NCI-H526 treated with DMSO at 0.1 percent for 48 hours (cell line): ENCODE data around the gene FRMD6.
"Not testable (repeated sequence)": the region's sequence is repeated elsewhere in the genome, so short reads cannot be mapped to it uniquely, and the experiment has no call there.

Experiments used
- DNase-seq: peaks from one replicate; lab custom pipeline; 2025; lab: John Stamatoyannopoulos, UW

Gene FRMD6

DNA sequence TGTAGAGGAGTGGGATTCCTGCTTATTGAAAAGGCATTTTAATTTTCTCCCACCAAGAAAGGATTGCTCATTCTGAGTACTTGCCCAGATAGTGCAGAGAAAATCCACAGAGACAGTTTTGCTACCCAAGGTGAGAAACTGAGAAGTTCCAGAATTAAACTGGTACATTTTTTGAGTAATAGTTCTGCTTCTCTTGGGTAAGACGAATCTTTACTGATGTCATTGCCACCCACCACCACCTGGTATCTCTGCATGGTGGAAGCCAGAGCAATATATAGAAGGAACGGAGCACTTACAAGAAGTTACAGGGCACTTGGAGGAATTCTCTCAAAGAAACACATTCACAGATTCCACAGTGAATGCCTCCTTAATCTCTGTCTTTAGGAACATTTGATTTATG, 20.7 kb upstream of the FRMD6 start:
- DNase-seq, result no peak

DNA sequence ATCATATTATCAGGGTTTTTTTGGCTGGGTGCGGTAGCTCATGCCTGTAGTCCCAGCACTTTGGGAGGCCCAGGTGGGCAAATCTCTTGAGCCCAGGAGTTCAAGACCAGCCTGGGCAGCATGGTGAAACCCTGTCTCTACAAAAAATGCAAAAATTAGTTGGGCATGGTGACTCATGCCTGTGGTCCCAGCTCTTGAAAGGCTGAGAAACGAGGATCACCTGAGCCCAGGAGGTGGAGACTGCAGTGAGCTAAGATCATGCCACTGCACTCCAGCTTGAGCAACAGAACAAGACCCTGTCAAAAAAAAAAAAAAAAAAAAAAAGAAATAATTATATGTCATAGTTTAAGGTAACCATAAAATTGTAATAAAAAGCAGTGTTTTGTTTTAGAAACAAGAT, 18.4 kb upstream of the FRMD6 start:
- DNase-seq, result not testable (repeated sequence)

DNA sequence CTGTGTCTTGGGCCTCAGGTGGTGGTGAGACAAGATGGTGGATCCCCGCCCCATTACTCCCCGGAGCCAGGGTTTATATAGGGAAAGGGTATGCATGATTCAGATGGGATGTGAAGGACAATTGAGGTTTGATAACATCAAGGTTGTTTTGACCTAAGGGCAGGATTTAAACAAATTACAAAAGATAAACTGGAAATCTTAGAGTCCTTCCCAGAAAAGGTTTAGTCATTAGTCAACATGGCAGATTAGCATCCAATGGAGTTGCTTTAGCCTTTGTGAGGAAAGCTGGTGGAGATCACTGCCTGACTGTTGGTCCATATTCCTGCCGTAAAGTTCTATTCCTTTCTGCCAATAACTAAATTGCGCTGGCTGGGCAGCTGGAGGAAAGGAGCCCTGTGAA, 15.6 kb upstream of the FRMD6 start:
- DNase-seq, result no peak

DNA sequence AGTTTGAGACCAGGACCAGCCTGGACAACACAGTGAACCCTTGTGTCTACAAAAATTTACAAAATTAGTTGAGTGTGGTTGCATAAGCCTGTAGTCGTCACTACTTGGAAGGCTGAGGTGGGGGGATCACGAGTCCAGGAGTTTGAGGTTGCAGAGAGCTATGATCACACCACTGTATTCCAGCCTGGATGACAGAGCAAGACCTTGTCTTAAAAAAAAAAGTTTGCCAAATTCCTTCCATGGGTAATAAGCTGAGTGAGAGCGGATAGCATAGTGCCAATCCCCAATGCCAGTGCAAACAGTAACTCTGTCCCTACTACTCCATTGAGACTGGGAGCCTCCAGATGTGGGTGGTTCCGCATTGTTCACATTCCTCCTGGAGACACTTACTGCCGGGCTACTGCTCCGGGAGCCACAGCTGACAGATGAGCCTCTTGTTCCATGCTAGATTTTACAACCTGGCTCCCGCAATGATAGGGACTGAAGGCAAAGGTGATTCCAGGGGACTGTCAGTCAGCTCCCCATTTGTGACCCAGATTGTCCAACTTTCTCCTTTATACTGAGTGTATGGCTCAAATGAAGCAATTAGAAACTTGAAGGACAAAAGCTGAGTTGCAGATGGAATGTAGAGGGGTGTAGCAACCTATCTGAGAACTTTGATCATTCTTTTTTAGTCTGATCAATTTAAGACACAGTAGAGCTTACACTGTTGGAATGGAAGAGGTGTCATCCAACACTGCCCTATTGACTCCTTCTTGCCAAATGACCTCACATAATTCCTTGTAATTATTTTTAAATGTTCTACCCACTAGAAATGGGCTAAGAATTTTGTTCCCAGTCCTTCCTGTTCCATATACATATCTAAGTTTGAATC, 13.4 kb upstream of the FRMD6 start:
- no peak for DNase-seq

DNA sequence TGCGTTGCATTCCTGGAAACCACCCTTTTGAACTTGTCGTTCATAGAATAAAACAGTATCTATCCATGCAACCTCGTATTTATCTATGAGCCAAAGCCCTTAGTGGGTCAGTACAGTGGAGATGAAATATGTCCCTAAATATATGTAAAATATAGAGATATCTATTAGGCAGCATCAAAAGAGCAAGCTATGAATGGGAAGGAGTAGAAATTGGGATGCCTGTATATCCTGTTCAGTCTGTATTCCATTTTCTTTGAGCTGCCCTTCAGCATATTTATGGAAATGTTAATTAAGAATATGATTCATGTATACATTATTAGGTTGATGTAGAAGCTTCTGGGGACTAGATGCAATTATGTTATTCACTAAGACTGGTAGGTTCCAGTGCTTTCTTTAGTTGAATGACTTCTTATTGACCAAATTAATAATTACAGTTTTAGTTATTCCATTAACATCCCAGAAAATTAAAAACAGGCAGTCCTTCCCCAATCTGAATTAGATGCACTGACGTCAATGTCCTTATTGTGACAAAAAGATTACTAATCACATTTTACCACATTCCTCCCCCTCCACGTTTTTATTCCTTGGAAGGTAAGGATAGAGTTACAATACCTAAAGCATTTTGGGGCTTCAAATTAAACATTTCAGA, 11.9 kb upstream of the FRMD6 start:
- DNase-seq, result no peak

DNA sequence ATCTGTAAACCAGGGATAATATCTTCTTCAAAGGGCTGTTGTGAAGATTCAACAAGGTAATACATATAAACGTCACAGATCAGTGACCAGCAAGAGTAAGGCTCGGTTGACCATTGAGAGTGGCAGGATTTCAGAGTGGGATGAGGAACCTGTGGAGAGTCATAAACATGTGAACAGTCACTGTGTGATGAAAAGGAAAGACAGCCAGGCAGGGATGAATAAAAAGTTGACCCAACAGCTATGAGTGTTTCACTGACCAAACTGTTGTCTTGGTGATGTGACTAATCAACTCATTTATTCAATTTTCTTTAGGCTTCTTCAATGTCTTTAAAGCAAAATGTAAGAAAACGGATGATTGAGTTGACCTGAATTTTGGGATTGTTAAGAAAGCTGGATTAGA, 8.6 kb upstream of the FRMD6 start:
- DNase-seq, result no peak

DNA sequence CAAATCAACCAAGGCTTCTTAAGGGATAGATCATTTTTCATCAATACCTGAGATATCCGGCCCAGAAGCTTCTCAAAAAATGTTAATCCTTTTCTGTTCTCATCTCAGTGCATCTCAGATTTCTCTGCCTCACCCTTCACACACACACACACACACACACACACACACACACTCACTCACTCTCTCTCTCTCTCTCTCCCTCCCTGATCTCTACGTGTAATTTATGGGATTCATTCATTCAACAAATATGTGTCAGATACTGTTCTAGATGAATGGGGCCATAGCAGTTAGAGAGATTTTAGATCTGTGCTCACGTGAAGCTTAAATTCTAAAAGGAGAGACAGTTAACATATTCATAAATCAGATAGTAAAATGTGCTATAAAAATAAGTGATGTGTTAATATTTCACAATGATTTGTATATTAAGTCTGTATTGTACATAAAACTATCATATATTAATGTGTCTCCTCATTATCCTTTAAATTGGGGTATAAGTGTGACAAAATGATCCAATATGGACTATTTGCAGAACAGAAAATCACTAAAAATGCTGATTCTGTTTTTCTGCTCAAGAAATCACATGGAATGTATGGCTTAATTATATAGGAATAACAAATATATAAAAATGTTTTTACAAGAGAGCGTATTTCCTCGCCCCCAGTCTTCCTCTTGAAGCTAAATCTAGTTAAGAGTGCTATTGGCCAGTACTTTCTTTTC, 7.3 kb upstream of the FRMD6 start:
- no peak for DNase-seq

DNA sequence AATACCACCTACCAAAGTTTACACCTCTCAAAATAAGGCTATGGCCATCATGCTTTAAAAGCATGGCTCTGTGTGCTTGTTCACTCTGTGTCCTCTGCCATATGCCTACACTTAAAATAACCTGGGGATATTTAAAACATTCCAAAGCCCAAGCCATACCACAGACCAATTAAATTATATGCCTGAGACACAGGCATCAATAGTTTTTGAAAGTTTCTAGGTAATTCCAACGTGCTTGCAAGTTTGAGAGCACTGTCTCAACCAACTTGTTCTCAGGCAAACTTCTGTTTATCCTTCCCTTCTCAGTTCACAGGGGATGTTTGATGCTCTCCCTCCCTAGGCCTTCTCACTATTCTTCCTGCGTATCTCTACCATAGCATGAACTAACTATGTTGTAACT, 3.4 kb upstream of the FRMD6 start:
- DNase-seq, result no peak

DNA sequence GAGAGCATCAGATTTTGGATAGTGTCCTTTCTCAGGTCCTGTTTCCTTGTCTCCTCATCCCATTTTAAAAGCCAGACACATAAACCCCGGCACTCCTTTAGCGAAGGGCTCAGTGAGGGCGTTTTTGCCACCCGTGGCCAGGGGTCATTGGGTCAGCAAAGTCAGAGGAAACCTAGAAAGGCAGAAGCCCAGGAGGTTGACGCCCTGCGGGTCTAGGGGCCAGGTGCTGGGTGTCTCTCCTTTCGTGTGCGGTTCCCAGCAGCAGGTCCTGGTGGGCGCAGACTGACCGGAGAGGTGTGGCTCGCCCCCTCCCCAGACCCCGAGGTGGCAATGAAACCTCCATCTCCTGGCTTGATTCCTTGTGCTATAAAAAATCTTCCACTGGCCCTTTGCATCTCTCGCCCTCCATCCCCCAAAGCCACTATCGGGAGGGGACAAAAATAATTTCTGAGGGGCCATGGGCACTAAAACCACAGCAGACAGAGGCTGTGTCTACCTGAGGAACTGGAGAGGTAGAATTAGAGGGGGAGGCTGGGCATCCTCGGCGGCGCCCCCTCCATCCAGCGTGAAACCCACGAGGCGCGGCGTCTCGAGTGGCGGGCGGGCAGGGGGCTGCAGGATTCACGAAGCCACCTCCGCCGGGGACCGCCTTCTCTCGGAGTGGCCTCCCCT, 858 bp upstream of the FRMD6 start:
- peak; percentile 7 for DNase-seq

DNA sequence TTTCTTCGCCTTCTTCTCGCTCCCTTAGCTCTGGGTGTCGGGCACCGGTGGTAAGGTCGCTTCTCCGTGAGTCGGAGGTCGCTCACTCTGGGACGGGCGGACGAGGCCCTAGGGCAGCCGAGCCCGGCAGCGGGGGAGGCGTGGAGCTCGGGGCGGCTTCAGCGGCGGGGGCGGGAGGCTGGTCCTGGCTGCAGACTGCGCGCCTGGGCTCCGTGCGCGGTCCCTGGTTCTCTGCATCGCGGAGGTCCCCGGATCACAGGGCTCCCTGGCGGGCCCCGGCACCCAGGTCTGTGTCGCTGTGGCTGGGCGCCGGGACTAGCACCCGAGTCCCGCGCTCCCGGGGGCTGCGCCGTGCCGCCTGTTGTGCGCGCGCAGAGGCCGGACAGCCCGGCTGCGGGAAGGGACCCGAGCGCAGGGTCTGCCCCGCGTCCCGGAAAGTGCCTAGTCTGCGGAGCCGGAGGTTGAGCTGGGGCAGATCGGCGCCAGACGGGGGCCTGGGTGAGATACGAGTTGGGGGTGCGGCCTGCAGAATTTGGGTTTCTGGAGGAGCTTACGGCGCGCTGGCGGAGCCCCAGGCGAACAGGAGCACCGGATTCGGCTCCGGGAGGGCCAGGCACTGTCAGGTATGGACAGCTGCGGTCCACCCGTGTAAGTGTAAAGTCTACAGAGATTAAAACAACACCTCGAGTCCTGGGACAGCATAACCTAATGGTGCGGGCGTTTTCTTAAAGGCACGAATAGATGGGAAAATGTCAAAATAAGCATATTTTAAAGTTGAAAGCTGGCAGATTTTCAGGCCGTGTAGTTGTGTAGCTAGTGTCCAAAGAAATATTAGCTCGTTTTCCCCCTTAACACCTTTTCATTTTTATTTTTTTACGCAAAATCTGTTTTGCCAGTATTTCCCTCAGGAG, 713 bp downstream of the FRMD6 start:
- no peak for DNase-seq

DNA sequence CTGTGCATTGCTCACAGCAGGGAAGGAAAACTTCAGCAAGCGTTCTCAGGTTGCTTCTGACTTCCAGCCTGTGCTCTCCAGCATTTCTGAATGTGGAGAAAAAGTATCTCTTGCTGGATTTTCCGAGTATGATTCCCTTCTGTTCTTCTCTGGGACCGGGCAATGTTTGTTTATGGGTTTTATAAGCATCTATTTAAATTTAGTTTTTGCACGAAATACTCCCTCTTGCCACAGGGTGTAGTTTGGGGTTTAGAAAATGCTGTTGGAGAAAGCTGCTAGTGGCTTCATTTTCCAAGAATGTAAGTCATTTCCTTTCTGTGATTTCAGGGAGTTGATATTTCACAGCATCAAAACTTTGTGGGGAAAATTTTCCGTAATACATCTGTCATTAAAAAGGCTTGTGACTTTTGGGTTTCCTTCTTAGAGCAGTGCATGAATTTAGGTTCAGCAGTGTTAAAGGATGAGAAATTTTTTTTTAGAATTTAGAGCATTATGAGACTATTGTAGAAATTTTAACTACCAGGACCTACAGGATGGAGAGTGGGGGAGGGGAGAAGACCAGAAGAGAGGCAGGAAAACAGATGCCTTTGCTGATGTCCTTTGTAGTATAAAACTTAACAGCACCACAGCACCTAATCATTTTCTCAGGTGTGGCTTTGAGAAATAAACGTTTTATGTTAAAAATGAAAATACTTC, 1.5 kb downstream of the FRMD6 start:
- DNase-seq, result no peak

DNA sequence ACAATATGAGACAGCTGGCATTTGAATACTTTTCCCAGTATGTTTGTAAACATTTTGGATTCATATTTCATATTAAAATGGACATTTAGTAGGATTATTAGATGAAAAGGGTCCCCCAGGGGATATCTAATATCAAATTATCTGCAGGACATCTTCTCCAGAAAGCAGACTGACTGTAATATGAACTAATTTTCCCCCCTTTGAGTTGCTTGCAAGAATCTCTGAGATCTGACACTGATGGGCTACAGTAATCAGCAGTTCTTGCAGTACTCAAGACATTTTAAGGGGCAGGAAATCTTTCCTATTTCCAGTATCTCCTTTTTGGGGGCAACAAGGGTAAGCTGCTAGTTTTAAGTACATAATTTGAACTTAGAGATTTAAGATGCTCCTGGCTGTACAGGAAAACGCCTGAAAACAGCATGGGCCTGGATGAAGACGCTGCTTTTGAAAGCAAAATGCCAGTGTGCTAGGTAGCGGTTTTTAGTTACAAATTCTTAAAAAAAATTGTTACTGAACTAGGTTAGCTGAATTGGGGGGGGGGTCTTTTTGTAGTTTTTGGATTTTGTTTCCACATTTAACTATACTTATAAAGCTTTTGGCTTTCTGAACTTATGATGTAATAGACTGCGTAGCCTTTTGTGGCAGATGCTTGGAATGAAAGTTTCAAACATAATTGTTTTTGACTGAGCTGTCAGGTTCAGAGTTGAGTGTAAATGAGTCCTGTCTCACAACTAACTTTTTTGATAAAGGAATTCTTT, 2.2 kb downstream of the FRMD6 start:
- no peak for DNase-seq

DNA sequence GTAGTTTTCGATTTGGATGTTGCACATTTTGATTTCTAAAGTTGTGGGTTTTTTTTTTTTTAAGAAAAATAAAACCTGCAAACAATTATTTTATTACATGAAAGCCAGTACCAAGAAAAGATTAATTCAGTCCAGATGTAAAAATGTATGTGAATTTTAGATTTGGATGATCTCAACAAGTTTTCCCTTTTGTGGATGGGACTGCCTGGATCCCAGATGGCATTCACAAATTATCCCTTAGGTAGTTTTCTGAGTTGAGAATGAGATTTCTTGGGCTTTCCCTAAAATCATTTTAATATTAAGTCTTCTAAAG, 2.8 kb downstream of the FRMD6 start:
- DNase-seq, result no peak

DNA sequence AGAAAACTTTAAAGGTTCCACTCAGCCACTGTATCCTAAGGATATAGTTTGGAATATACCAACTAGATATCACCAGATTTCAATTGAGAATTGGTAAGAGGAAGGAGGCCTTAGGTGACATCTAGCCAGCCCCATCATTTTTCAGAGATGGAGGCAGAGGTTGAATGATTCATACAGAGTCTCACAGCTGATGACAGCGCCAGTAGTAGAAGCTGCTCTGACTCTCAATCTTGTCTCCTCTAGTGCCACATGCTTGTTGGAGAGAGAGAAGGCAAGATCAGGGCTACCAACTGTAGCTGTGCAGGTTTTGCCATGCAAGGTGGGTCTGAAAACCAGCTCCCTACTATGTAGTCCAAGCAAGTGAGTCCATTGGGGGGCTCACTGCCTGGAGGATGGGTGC, 6.1 kb downstream of the FRMD6 start:
- DNase-seq, result no peak

DNA sequence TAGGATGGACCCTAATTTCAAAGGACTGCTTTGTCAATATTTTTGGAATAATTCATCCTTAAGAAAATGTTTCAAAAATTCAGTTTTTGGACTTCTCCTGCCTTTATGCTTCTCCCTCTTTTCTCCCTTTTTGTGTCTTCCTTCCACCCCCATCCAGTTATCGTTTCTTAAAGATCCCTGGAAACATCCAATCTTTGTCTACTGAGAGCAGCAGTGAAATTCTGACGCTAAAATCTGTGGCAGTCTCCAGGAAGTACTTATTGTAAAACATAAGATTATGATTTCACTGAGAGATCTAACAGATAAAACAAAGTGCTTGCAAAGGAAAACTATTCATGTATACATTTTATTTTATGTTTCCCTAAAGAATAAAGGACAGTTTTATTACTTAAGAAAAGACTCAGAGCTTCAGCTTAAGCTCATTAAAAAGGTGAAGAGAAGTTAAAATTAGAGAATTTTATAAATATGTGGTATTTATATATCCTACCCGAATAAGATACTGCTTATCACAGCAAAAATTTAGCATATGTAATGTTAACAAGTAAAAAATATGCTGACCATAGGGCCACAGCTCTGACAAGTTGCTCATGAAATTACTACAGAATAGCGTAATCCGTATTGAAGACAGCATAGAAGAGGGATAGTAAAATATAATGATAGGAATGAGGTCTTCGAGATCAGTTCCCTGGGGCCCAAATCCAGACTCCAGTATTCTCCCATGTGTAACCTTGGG, 6.9 kb downstream of the FRMD6 start:
- no peak for DNase-seq

DNA sequence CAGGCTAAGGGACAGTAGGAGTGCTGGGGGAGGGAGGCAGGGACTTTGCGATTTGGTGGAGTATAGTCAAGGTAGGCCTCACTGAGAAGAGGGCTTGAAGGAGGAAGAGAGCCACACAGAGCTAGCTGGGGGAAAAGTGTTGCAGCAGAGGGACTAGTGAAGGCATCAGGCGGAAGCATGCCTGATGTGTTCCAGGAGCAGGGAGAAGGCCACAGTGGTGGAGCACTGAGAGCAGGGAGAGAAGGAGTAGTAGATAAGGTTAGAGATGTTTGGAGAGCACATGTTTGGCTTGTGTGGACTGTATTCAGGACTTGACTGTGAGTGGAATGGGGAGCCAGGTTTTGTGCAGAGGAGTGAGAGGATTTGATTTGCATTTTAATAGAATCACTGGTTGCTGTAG, 9.0 kb downstream of the FRMD6 start:
- no peak for DNase-seq

DNA sequence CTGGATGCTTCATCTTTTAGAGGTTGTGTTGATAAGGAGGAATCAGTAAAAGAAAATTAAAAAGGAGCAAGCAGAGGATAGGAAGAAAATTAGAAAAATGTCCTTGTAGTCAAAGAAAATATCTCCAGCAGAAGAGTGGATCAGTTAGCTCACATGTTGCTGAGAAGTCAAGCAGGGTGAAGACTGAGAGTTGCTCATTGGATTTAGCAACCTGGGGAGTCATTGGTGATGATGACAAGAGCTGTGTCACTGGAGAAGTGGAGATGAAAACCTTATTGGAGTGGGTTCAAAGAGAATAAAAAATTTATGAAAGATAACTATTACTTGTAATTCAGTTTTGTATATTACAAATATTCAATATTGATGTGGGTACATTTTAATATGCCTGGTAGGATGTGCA, 9.8 kb downstream of the FRMD6 start:
- DNase-seq, result no peak

DNA sequence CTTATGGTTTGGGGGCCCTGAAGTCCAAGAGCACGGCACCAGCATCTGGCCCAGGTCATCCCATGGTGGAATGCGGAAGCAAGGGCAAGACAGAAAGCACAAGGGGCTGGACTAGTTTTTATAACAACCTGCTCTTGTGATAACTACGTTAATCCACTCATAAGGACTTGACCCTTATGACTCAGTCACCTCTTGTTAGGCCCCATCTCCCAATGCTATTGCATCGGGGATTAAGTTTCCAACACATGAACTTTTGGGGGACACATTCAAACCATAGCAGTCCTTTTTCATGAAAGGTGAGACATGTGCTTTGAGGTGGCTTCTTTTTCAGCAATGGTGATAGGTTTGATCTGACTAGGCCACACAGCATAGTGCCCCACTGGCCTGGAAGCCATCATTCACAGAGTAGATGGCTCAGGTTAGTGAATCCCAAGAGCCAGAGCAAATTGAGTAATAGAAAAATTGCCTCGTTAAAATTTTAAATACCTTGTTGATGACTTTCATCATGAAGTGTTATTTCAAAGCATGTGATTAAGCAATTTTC, 12.1 kb downstream of the FRMD6 start:
- DNase-seq, result no peak

DNA sequence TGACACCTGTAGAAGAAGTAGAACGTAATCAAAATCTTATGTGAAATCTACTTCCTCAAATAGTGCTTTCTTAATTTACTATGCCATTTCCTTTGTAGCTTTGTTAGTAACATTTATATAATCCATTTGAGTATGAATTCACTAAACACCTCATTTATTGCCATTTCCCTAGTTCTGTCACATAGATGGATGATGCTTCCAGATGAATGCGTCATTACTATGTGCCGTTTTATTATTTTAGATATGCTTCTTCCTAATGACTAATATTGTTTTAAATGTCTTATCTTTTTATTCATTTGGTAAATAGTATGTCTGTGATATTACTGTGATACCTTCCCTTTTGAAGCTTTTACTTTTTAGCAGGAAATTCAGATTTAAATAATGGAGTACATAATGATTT, 14.4 kb downstream of the FRMD6 start:
- DNase-seq, result no peak
